Fibroblast of skin of abdomen (primary cell): ENCODE data around the gene NAV2.
A peak's percentile ranks its signal among the peaks of the same experiment; 100 is the strongest.
"Not testable (repeated sequence)": the region's sequence is repeated elsewhere in the genome, so short reads cannot be mapped to it uniquely, and the experiment has no call there.

Experiments used
- DNase-seq: peaks from one replicate; pipeline ENCODE4 v3.0.0-alpha.2; 2013

The NAV2 gene

DNA sequence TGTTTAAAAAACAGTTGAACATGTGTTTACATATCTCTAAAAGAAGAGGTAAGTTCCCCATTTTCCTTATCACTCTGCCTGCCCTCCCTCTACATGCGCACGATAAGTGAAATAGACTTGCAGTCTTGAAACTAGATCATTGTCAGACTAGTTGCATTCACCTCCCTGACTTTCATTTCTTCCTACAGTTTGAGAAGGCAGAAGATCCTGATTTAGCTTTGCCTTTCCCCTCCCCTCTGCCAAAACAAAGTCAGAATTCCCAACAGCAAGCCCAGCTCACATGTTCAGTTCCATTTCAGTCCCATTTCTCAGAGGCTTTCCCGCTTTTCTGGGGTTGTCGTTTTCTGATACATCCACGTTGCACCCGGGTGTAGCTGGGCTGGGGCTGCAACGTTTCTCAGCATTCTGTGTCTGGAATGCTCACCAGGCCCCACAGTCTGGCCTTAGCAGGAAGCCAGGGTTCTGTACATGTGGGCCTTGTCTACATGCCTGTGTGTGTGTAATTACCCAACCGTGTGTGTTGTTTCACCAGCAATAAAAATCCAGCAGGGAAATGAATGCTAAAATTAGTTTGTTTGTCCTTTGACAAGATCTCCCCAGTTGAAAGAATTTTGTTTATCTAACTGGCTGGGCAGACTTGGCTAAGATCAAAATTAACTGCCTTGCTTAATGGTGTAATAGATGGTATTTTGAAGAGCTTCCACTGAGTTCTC is 268.5 kb downstream of the NAV2 start:
- DNase-seq, result peak; percentile 90

DNA sequence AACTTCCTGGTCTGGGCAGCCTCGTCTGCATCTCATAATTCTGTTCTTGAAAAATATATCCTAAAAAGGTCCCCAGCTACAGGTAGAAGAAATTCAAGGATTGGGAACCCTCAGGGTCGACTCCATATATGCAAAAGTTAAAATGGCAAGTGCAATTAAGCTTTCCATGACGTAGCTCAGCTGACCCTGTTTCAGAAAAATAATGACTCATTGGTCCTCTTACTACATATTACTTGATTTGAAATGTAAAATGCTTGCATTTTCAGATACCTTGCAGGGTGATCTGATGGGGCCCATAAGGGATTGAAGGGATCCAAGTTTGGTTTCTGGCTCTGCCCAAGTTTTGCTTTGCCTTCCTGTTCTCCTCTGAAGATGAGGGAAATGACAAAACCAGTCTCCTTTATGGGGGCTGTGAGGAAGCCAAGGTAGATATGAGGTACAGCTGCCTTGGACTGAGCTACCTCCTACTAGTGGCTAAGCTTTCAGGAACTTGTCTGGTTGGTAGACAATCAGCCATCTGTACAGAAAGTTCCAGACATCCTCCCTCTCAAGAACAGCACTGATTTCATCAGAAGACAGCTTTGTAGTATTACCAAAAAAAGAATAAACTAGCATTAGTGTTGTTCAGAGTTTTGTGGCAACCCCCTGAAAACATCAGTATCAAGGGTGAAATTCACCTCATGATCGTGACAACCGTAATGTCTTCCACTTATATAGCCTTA is 270.3 kb downstream of the NAV2 start:
- no peak for DNase-seq

DNA sequence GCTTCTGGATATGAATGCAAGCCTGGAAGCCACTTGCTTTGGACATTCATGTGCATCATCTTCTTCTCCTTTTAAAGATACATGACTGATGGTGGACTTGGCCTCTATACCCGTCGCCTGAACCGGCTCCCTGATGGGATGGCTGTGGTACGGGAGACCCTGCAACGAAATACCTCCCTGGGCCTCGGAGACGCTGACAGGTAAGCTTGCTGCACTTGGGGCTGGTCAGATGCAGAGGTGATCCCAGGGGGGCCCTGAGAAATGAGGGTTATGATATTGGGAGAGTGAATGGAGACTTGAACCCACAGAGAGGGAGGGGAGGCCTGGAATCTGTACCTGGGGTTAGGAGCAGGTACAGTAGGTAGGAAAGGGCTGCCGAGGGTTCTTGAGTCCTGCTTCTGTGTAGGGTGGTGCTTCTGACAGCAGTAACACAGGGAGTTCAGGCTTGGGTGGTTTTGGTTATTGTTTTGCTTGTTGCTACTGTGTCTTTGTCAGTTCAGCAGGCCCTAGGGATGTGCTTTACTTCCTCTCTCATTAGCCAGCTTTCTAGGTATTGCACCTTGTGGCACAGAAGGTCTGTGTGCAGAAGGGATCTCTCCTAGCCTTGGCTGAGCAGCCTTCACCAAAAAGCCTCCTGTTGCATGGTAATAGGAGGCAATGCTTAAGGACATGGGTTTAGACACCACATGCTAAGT is 271.6 kb downstream of the NAV2 start:
- no peak for DNase-seq

DNA sequence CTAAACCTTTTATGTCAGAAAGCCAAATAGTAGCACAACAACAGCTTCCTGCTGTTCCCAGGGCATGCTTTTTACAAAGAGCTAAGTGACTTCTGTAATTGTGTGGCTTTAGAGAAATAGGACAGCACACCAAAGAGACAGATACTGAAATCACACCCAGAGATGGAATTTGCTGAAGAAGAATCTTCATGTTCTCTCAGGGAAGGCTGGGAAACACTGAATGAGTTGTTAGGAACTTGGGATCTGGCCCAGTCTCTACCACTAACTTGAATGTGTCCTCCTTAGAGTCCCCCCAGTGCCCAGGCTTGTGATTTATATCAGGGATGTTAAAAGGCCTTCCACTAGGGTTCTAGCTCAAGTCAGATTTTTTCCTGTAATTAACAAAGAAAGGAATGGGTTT is 272.5 kb downstream of the NAV2 start:
- DNase-seq, result no peak

DNA sequence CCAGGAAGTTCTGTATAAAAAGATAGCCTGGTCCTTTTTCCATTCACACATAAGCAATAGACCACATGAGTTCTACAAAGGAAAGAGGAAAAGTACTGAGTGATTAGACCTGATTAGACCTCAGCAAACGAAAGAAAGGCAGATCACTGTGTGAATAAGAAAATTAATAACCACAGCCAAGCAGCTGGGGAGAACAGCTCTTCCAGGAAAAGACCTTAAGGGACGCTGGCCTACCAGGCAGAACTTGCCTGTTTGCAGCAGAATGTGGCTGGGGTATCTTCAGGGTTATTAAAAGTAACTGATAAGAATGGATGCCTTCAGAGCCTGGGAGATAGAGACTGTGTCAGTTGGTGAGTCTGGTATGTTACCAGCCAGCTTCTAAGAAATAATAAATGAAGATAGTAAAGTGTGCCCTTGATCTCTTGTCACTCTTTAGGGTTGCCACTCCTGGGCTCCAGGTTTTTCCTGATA is 274.7 kb downstream of the NAV2 start:
- DNase-seq, result no peak

DNA sequence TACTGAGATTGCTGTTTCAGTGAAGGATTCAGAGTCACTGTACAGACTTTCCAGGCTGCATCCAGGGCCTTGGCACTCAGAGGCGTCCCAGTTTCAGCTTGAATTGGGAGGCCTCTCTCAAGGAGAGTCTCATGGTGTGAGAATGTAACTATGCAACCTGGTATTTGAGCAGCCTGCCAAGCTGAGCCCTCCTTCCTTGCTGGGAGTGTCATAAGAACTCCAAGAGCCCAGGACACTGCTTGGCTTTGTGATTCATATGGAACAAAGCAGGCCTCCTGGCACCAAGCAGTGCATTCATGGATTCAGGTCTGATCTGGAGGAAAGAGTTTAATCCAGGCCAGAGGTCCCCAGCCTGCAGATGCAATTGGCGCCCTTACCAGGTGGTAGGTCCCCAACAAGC is 276.0 kb downstream of the NAV2 start:
- DNase-seq, result peak; percentile 86

DNA sequence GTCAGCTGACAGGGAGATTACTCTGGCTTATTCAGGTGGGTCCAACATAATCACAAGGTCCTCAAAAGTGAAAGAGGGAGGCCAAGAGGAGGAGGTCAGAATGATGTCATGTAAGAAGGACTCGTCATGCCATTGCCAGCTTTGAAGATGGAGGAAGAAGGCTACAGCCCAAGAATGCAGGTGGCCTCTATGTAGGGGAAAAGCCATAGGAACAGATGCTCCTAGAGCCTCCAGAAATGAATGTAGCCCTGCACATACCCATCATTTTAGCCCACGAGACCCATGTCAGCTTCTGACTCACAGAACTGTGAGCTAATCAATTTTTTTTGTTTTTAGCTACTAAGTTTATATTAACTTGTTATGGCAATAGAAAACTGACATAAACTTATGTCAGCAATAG is 276.6 kb downstream of the NAV2 start:
- no peak for DNase-seq

DNA sequence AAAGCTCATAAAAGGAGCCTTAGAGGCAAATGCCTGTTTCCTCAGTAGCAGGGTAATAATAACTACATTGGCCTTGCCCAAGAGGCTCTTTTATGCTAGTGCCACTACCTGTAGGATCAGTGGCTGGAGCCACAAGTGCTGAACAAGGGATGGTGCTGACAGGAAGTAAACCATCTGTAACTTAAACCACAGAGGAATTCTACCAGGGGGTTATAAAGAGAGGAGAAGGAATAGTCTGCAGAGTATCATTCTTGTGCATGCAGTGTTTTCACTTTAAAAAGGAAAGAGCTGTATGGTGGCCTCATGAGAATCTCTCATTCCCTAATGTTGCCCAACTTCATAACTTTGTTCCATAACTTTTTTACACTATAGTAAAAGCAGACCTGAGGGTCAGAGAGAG is 279.5 kb downstream of the NAV2 start:
- no peak for DNase-seq

DNA sequence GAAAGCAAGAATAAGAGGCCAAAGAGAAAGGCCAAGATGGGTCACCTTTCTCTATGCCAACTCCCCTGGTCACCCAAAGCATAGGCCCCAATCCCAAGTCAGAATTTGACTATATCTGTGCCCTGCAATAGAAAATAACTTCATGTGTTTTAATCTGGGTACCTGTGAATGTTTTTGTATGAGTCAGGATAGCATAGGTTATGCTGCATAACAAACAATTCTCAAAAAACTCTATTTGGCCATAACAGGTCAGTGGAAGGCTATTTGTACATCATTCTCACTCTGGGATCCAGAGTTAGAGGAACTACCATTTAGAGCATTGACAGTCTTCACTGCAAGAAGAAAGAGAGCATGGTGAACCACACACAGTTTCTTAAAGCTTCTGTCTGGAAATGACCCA is 280.4 kb downstream of the NAV2 start:
- DNase-seq, result no peak

DNA sequence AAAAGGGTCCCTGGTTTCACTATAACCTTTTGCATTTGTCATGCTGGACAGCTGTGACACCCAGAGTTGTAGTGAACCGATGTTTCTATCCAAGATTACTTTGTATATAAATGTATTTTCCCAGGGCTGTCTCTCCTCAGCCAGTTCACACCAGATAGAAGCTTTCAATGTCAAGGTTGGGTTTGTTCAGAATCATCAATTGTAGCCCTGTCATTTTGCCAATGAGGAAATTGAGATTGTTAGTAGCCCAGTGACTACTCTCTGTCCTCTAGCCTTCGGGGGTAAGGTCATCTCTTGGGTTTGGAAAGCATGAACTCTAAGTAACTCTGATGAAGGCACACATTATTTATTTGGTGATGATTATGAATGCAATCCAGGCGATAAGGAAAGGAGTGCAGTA is 282.0 kb downstream of the NAV2 start:
- no peak for DNase-seq

DNA sequence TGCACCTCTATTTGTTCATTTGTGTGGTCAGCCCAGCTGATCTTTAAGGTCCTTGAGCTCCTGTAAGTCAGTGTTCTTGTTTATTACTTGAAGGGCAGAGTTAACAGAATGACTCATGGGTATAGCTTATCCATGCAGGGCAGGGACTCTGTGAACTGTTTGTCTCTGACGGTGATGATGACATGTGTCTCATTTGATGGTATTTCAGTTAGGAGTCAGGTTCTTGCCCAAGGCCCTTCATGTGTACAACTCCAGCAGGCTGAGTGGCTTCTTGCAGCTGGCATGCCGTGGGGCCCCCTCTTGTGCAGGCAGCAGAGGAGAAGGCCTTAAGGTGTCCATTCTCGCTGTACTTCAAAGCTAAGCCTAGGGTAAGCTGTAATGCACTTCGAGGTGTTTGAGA is 282.5 kb downstream of the NAV2 start:
- DNase-seq, result peak; percentile 45

DNA sequence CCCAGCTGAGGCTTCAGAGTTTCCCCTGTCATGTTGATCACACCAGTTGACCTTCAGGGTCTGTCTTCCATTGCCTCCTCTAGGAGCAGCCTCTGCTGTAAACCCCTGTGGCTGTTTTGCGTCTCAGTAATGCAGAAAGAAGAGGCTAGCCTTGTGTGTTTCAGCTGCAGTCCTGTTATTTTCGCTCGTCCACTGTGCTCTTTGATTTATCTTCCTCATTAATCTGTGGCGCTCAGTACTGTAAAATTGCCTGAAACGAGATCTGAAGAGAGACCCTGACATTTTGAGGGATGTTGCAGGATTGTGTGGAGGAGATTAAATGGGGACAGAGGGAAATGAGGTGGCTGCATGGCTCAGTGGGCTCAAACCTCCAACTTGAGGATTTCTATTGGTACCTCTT is 283.9 kb downstream of the NAV2 start:
- DNase-seq, result no peak

DNA sequence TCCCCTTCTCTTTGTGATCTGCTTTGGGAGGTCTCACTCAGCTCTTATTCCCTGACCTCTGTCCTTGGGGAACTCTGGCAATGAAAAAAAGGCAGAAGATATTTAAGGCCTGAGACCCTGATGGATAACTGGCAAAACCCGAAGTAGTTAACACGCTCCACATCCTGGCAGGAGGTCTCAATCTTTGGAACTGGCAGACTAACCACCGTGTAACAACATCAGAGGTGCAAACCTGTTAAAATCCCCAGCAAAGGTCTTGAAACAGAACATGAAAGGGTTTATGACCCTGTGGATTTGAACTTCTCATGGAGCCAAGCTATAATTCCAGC is 287.3 kb downstream of the NAV2 start:
- no peak for DNase-seq

DNA sequence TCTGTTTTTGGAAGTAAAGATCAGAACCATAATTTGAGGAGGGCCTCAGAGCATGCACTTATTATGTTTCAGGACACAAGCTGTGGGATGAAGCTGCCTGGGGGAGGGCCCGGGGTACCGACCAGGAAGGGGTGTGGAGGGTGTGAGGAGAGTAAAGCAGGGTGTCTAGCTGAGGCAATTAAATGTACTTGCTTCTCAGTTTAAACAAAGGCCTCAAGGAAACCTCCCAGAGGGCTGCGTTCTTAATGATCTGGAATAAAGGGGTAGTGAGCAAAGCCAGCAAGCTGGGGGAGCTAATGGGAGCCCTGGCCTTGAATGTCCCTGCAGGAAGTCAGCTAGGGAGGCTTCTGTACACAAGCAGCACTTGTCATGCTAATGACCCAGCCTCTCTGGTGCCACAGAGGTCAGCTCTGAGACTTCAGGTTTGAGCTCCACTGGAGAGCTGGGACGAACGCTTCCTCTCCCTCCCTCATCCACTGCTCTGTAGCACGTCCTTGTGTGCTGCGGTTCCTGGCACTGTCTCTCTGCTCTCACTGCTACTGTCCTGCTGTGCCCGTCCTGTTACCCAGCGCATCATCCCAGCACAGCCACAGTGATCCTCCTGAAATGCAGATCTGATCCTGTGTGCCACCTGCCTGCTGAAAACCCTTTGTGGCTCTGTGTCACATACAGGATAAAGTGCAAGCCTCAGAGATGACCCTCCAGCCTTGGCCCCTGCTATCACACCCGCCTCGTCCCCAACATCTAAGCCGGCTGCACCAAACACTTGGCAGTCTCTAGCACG is 287.9 kb downstream of the NAV2 start:
- no peak for DNase-seq

DNA sequence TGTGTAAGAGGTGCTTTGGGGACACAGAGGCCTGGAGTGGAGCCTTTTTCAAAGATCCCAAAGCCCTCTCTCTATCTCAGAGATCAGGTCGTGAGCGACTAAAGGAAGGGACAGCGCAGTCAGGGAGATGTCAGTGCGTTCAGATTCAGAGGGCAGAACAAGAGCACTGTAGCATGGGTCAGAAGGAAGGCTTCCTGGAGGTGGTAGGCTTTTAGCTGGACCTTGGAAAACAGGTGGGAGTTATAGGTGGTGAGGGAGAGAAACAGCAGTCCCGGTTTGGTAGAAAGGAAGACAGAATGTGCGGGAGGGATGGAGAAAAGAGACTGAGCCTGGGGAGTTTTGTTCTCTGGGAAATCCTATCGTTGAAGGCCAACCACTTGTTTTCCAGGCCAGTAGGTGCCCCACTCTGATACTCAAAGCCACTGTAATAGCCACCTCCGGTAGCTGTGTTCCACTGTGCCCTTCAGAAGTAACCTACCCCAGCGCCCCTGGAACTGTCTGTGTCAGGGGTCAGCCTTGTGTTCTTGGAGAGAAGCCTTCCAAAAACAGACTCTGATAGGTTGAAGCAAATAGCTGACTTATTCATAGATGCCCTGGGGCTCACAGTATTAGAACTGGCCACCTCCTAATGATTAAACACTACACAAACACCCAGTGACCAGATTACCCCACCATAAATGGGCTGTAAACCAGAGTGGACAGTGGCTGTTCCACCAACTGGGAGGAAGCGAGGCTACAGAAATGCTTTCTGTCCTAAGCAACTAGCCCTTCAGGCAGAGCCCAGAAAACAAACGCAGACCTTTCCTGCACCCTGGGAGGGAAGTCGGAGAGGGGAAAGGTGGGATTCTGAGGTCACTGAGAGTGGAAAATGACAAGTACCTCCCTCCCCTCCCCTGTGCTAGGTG is 289.9 kb downstream of the NAV2 start:
- no peak for DNase-seq

DNA sequence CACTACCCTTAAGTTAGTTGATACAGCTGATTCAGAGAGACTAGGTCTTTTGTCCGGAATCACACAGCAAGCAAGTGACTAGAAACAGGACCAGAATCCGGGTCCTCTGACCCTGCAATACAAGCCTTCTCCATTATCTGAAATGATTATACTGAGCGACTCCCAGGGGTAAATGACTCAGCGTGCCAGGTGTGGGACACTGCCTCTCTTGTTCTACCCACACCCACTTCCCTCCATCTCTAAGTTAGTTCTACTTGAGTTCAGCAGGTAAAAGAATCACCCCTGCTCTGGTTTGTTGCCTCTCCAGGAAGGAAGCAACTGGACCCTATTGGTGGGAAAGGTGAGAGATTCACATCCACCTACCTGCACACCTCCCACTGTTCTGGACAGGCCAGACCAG is 290.7 kb downstream of the NAV2 start:
- no peak for DNase-seq

DNA sequence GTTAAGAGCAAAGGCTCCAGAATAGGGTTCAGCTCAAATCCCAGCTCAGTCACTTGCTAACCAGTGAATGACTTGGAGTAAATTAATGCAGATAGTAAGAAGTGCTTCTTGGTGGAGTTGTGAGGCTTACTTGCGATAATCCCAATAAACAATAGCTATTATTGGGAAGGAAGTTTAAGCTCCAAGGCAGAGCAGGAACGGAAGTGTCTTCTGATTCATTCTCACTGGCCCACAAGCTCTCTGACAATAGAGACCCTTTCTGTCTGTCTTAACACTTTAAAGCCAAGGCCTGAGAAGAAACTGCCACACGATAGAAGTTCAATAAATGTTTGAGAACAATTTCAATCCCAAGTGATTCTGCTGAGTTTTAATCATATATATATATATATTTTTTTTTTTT is 292.2 kb downstream of the NAV2 start:
- DNase-seq, result no peak

DNA sequence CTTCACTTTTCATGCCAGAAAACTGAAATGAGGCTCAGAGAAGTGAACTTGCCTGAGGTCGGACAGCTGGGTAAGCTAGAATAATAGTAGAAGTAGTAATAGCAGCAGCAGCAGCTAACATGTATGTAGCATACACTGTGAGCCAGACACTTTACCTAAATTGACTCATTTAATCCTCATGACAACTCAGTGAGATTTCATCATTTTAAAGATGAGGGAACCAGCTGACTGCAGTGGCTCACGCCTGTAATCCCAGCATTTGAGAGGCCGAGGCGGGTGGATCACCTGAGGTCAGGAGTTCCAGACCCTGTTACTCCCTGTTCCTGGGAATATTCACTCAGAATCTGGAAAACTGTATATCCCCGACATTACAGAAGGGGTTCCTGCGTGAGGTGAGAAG is 293.1 kb downstream of the NAV2 start:
- no peak for DNase-seq

DNA sequence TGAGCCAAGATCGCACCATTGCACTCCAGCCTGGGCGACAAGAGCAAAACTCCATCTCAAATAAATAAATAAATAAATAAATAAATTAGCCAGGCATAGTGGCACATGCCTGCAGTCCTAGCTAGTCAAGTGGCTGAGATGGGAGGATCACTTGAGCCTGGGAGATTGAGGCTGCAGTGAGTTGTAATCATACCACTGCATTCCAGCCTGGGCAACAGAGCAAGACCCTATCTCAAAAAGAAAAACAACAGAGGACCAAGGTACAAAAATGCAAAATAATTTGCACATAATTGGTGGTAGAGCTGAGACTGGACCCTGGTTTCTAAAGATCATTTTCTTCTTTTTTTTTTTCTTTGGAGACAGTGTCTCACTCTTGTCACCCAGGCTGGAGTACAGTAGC is 294.0 kb downstream of the NAV2 start:
- not testable (repeated sequence) for DNase-seq

DNA sequence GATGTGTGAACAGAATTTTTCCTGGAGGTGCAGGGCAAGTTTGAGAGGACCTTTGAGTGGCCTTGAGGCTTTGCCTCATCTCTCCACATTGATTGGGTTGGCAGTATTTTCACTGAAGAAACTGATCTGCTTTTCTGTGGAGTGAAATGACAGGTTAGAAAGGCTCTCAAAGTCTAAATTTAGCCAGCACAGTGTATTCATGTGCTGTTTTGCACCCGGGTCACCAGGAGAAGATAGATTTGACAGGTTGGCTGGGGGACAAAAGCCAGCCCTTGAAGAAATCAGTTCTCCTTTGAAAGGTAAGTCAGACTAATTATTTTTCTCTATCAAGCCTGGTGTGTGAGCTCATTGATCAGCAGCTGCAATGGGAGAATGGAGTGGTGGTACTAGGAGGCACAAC is 294.7 kb downstream of the NAV2 start:
- DNase-seq, result no peak

DNA sequence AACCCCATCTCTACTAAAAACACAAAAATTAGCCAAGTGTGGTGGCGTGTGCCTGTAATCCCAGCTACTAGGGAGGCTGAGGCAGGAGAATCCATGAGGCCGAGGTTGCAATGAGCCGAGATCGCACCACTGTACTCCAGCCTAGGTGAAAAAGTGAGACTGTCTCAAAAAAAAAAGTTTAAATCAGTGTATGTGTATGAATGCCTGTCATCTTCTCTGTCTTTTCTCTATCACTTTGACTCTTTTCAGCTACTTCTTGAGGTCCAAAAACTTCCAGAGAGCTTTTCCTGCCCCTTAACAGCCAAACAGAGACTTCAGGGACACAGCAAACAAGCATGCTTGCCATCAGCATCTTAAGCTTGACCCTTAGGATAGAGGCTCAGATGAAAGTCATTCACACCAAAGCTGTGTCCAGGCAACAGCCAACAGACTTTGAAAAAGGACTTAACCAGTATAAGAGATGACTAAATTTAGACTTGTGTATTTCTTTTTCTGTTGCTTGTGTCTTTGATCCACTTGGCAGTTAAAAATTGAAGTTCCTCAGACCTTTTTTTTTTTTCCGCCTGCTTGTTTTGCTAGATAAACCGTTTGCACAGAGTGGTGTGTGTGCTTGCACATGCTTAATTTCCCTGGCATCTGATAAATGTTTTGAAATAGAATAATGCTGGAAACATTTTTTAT is 295.7 kb downstream of the NAV2 start:
- DNase-seq, result no peak
